ENCODE measurements around the gene CT55. TPM values are rescaled to one million over a fixed set of nuclear protein-coding genes. Genes with fewer than 3 reads are reported as not detected.

Gene CT55
- not detected in 2 replicates for total RNA-seq

DNA sequence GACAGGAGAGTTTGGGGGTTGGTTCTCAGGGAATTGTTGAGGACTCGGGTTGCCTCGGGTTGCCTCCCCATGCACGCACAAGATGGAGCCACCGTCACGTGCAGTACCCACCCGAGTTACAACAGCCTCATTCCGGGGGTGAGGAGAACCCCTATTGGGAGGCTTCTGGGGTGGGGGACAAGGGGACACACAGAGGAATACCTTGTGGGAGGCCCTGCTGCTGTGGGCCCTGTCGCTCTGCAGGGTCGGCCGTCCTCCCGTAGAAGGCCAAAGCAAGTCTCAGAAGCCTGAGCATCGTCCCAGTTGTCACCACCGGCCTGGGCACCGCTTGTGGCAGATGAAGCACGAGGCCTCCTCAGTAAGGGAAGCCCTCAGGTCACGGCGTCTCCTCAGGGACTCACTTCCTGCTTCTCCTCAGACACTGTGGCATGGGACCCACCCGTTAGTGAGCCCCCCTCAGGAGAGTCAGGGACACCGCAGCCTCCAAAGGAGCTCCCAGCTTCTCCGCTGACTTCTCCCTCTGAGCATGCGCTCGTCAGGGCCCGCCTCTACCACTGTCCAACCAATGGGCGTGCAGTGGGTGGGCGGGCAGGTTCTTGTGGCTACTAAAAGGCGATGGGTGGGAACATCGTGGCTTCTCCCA lies at the start of gene CT55:
Gene CT55, minus strand, starts transcription at position 522 of the 643 bp plus-strand sequence. Its CDS starts 227 bp downstream, at position 295.

GRCh38 chrX:135120056-135120576 lies 51.1 kb downstream of the CT55 start, which contains the start of gene ETDB:
Gene ETDB (minus strand): TSS chrX:135120526. CDS start chrX:135119261, 1,265 bp downstream.

Other genes with a start within 250 kb of the CT55 start
- gene SMIM10, start 180.4 kb downstream of the CT55 start, total RNA-seq: 7.2 and 9.2 TPM in 2 replicates
- gene RTL8B, start 148.9 kb downstream of the CT55 start, total RNA-seq: 6.1 and 7.0 TPM in 2 replicates
- 38.3 and 47.0 TPM in 2 replicates for gene RTL8C, start 139.0 kb downstream of the CT55 start, total RNA-seq
- 6.2 and 8.8 TPM in 2 replicates for gene RTL8A, start 119.3 kb downstream of the CT55 start, total RNA-seq
- gene SMIM10L2B, start 72.7 kb downstream of the CT55 start, total RNA-seq: 0.98 and 1.1 TPM in 2 replicates
- not detected in 2 replicates for gene ETDB, start 50.9 kb downstream of the CT55 start, total RNA-seq
- not detected in 2 replicates for gene ETDA, start 80.7 kb upstream of the CT55 start, total RNA-seq
- not detected in 2 replicates for gene ETDC, start 138.1 kb upstream of the CT55 start, total RNA-seq
- 6.2 and 7.2 TPM in 2 replicates for gene ZNF75D, start 172.7 kb upstream of the CT55 start, total RNA-seq
- gene ZNF449, start 173.4 kb upstream of the CT55 start, total RNA-seq: 5.9 TPM in 2 replicates

Data from subcutaneous preadipocyte (primary cell).